Gastroesophageal sphincter (tissue), 3 donors: Measurements from ENCODE around the gene IMPDH2.

Experiments used
- POLR2A ChIP-seq, 2 donors: fragments of 450-650 bp; IDR thresholded peaks; one replicate each; pipeline ENCODE4 v1.6.1; 2017; ENCODE audit warnings: antibody characterized with exemption in 2 of 2, mild to moderate bottlenecking in 2 of 2, moderate library complexity in 1 of 2
- TF ChIP-seq, protein P1 (sequence below), 4 experiments: fragments of 200-600 bp in 2 of 4; fragments of 450-650 bp in 2 of 4; sonication (generic) in 1 of 4; IDR thresholded peaks; one replicate each; pipeline ENCODE4 v1.5.1; 2017 to 2019; ENCODE audit warnings: antibody characterized with exemption in 4 of 4, mild to moderate bottlenecking in 2 of 4, moderate library complexity in 2 of 4

DNA sequence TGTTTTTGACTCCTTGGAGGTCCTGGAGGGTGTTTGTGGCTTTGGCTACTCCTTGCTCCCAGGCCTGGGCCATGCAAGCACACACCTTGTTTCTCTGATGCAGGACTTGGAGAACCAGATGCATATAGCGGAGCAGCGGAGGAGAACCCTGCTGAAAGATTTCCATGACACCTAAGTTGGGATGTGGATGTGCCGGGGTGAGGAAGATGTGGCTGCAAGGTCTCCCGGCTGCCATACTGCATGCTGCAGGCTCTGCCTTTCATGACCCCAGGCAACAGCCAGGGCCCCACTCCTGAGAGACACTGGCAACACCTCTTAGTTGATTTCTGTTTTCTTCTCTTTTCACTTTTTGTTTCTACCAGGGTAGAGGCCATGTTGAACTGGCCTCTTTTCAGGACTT lies 46.1 kb downstream of the IMPDH2 start:
- TF ChIP-seq, protein P1, sequence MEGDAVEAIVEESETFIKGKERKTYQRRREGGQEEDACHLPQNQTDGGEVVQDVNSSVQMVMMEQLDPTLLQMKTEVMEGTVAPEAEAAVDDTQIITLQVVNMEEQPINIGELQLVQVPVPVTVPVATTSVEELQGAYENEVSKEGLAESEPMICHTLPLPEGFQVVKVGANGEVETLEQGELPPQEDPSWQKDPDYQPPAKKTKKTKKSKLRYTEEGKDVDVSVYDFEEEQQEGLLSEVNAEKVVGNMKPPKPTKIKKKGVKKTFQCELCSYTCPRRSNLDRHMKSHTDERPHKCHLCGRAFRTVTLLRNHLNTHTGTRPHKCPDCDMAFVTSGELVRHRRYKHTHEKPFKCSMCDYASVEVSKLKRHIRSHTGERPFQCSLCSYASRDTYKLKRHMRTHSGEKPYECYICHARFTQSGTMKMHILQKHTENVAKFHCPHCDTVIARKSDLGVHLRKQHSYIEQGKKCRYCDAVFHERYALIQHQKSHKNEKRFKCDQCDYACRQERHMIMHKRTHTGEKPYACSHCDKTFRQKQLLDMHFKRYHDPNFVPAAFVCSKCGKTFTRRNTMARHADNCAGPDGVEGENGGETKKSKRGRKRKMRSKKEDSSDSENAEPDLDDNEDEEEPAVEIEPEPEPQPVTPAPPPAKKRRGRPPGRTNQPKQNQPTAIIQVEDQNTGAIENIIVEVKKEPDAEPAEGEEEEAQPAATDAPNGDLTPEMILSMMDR (IDR thresholded peaks at IDR 0.05) = no peak
- TF ChIP-seq POLR2A (IDR thresholded peaks at IDR 0.05) = no peak
